Keratinocyte (primary cell): ENCODE results near the gene PAFAH1B2. TPM values are rescaled to one million over a fixed set of nuclear protein-coding genes. Genes with fewer than 3 reads are reported as not detected.

Source experiments
- DNase-seq: peaks from one replicate; pipeline ENCODE4 v3.0.0-alpha.2; 2011; ENCODE audit warnings: low read depth, missing footprints, low spot score
- FAIRE-seq: peaks from 2 replicates; lab custom pipeline; 2011; peaks lifted over from hg19 to GRCh38; lab: Jason Lieb, UNC
- H2AFZ ChIP-seq: 2 replicates; pipeline ENCODE4 v1.6.0; 2012; ENCODE audit warnings: low read length, control low read depth, inconsistent platforms; ENCODE audit not compliant: control insufficient read depth
- H3K27ac ChIP-seq: 2 replicates; pipeline ENCODE4 v1.5.1; 2011; ENCODE audit warnings: low read length; ENCODE audit not compliant: control insufficient read depth, insufficient read depth
- H3K27me3 ChIP-seq: 3 replicates; pipeline ENCODE4 v1.6.0; 2011; ENCODE audit warnings: low read length; ENCODE audit not compliant: control insufficient read depth, insufficient read depth; ENCODE audit errors: extremely low read depth
- H3K36me3 ChIP-seq, 2 experiments: 2 replicates in 1 of 2; 3 replicates in 1 of 2; pipeline ENCODE4 v1.5.1; 2011; ENCODE audit warnings: low read length in 2 of 2, mild to moderate bottlenecking in 1 of 2; ENCODE audit not compliant: control insufficient read depth in 2 of 2, insufficient read depth in 2 of 2; ENCODE audit errors: extremely low read depth in 1 of 2
- H3K4me1 ChIP-seq: 3 replicates; pipeline ENCODE4 v1.5.1; 2011; ENCODE audit warnings: low read length; ENCODE audit not compliant: control insufficient read depth, insufficient read depth; ENCODE audit errors: extremely low read depth
- H3K4me2 ChIP-seq: 3 replicates; pipeline ENCODE4 v1.6.0; 2011; ENCODE audit warnings: low read depth, low read length; ENCODE audit not compliant: control insufficient read depth, insufficient read depth; ENCODE audit errors: extremely low read depth
- H3K4me3 ChIP-seq, 3 experiments: fragments of 200-600 bp in 1 of 3; sonication (generic) in 1 of 3; 2 replicates in 2 of 3; 3 replicates in 1 of 3; pipeline ENCODE4 v1.5.1; 2011 to 2016; ENCODE audit warnings: low read length in 3 of 3, mild to moderate bottlenecking in 3 of 3, control low read depth in 2 of 3, inconsistent platforms in 1 of 3, low read depth in 1 of 3, mixed read lengths in 1 of 3, mixed run types in 1 of 3, moderate library complexity in 1 of 3; ENCODE audit not compliant: control insufficient read depth in 2 of 3, insufficient read depth in 2 of 3; ENCODE audit errors: extremely low read depth in 1 of 3
- H3K79me2 ChIP-seq: 2 replicates; pipeline ENCODE4 v1.6.0; 2012; ENCODE audit warnings: low read length; ENCODE audit not compliant: control insufficient read depth, insufficient read depth
- H3K9ac ChIP-seq: 3 replicates; pipeline ENCODE4 v1.6.0; 2011; ENCODE audit warnings: low read length; ENCODE audit not compliant: control insufficient read depth, insufficient read depth; ENCODE audit errors: extremely low read depth
- H3K9me1 ChIP-seq: 3 replicates; pipeline ENCODE4 v1.6.0; 2011; ENCODE audit warnings: low read length; ENCODE audit not compliant: control insufficient read depth, insufficient read depth; ENCODE audit errors: extremely low read depth
- H3K9me3 ChIP-seq: 2 replicates; pipeline ENCODE4 v1.5.1; 2012; ENCODE audit warnings: low read depth, low read length; ENCODE audit not compliant: control insufficient read depth
- H4K20me1 ChIP-seq: 3 replicates; pipeline ENCODE4 v1.6.0; 2011; ENCODE audit warnings: low read length; ENCODE audit not compliant: control insufficient read depth, insufficient read depth; ENCODE audit errors: extremely low read depth
- CTCF ChIP-seq, 3 experiments: IDR thresholded peaks in 1 of 3; conservative IDR thresholded peaks in 1 of 3; optimal IDR thresholded peaks in 1 of 3; 2 replicates in 2 of 3; 3 replicates in 1 of 3; pipeline versions ENCODE3 to v1.5.1; 2011; ENCODE audit warnings: low read length in 3 of 3, mild to moderate bottlenecking in 3 of 3, moderate library complexity in 2 of 3, control low read depth in 1 of 3, inconsistent platforms in 1 of 3; ENCODE audit not compliant: insufficient read depth in 2 of 3; ENCODE audit errors: extremely low read depth in 1 of 3
- EZH2 ChIP-seq: IDR thresholded peaks from one replicate; pipeline ENCODE4 v1.6.1; 2012; ENCODE audit warnings: inconsistent platforms, mild to moderate bottlenecking, low read length, moderate library complexity
- dilution Hi-C: fragments of 300-500 bp; cut with MboI; formaldehyde crosslinking; loops from one replicate; pipeline ENCODE4 v1.7.0; 2020; ENCODE audit warnings: low sequenced_read_pairs; ENCODE audit not compliant: extremely low pct_ligation_motif_present
- polyA plus RNA-seq, 5 experiments: library from polyadenylated mRNA; depleted of rRNA in 3 of 5; stranded (reverse) in 3 of 5; stranded (forward) in 1 of 5; unstranded in 1 of 5; fragments of >200 nt; gene quantifications; 1 replicate in 1 of 5; 2 replicates in 3 of 5; 3 replicates in 1 of 5; pipeline versions ENCODE4 v1.2.1 to v1.2.3, GENCODE V29; 2011 to 2012; ENCODE audit warnings: missing spikeins in 2 of 5, low read depth in 1 of 5, low replicate concordance in 1 of 5

The PAFAH1B2 gene
- polyA plus RNA-seq, 1 donor (not counting 4 experiments of a cell fraction or from before 2014, with no cell fraction given): 76.4 TPM

GRCh38 chr11:117144477-117145392 lies 648 bp downstream of the PAFAH1B2 start:
- Histone ChIP-seq H3K27ac (peak overlapping the region; percentile 93), H3K9ac (peak overlapping the region; percentile 84), H4K20me1 (peaks cover 23% of the 10 kb centered on the region), H3K4me3 (peak overlapping the region; percentile 63 to 77 (median 71)), H3K4me2 (peak overlapping the region; percentile 96), H2AFZ (peak overlapping the region; percentile 74), H3K9me3 (no peaks in the 10 kb centered on the region), H3K36me3 (peaks cover 4 to 13% of the 10 kb centered on the region in 2 experiments), H3K79me2 (peaks cover 54% of the 10 kb centered on the region), H3K4me1 (peaks cover 16% of the 10 kb centered on the region), H3K9me1 (peaks cover 3% of the 10 kb centered on the region), H3K27me3 (no peaks in the 10 kb centered on the region)
- dilution Hi-C loops: no loop called here
- no peak for FAIRE-seq
- no peak for DNase-seq
- TF ChIP-seq EZH2 (no peak), CTCF (optimal IDR thresholded peaks at IDR 0.05 in 1 of 3, IDR thresholded peaks at IDR 0.05 in 1 of 3, conservative IDR thresholded peaks at IDR 0.05 in 1 of 3; ENCODE audit: extremely low read depth in 1 of 3, insufficient read depth in 2 of 3, low read length in 3 of 3) (no peak)

GRCh38 chr11:117145393-117145761 lies 1.3 kb downstream of the PAFAH1B2 start:
- Histone ChIP-seq H3K4me3 (peak overlapping the region; percentile 63 to 77 (median 71)), H4K20me1 (peaks cover 25% of the 10 kb centered on the region), H3K36me3 (peaks cover 4 to 13% of the 10 kb centered on the region in 2 experiments), H3K27ac (peak overlapping the region; percentile 93), H3K4me1 (peaks cover 22% of the 10 kb centered on the region), H3K9me3 (no peaks in the 10 kb centered on the region), H3K9ac (peak overlapping the region; percentile 84), H3K79me2 (peaks cover 60% of the 10 kb centered on the region), H2AFZ (no peak overlapping the region), H3K27me3 (no peaks in the 10 kb centered on the region), H3K4me2 (peak overlapping the region; percentile 96), H3K9me1 (peaks cover 3% of the 10 kb centered on the region)
- dilution Hi-C loops: no loop called here
- peak in 1 of 3 experiments; percentile 34 for TF ChIP-seq CTCF (optimal IDR thresholded peaks at IDR 0.05 in 1 of 3, IDR thresholded peaks at IDR 0.05 in 1 of 3, conservative IDR thresholded peaks at IDR 0.05 in 1 of 3; ENCODE audit: extremely low read depth in 1 of 3, insufficient read depth in 2 of 3, low read length in 3 of 3)
- no peak for TF ChIP-seq EZH2
- no peak for FAIRE-seq
- no peak for DNase-seq
